GM19023 (cell line): ENCODE measurements around the gene COX14.
"Not testable (repeated sequence)": the region's sequence is repeated elsewhere in the genome, so short reads cannot be mapped to it uniquely, and the experiment has no call there.

ENCODE experiments used
- ATAC-seq: cut with Tn5 transposase; IDR thresholded peaks from one replicate; pipeline ENCODE4 v1.9.1; 2021; ENCODE audit warnings: mild to moderate bottlenecking, moderate library complexity; ENCODE audit not compliant: unreplicated experiment

The COX14 gene

DNA sequence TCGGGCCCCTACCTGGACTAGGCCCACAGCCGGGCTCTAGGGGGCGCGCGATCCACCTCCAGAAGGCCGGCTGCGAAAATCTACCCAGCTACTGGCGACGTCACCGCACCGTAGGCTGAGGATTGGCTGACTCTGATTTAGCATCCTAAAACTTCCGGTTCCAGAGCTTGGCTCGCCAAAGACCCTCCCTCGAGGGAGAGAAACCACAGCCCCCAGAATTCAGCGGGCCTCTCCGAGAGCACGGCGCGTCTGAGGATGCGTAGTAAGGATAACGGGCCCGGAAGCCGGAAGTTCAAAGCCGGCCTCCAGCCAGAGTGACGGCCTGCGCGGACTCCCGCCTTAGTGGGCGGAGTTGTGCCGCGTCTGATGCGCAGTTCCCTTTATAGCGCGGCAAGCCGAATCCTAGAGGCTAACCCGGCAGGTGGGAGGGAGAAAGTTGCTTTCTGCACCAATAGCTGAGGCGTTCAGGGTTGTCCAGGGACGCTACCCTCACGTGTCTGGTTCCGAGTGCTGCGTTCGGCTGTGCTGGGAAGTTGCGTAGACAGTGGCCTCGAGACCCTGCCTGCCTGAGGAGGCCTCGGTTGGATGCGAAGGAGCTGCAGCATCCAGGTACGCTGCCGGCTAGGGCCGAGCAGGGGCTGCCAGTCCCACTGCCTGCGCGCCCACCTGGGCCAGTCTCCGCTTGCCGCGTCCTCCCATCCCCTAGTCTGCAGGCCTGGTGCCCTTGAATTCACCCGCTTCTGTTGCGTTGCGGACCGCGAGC lies at the start of gene COX14:
TSS of gene COX14 (plus strand) at position 544 of the 763 bp plus-strand sequence. CDS start 7,808 bp downstream, outside the sequence.
- ATAC-seq: peak; percentile 77

- ATAC-seq: no peak
These were observed 49.1 kb upstream of the COX14 start for GRCh38 chr12:50062728-50063460.

GRCh38 chr12:50065726-50066310 lies 46.2 kb upstream of the COX14 start:
- no peak for ATAC-seq

GRCh38 chr12:50066402-50066801 lies 45.6 kb upstream of the COX14 start:
- ATAC-seq: no peak

- ATAC-seq: no peak
These were observed 43.0 kb upstream of the COX14 start for GRCh38 chr12:50069069-50069468.

GRCh38 chr12:50069539-50069938 lies 42.5 kb upstream of the COX14 start:
- ATAC-seq: no peak

DNA sequence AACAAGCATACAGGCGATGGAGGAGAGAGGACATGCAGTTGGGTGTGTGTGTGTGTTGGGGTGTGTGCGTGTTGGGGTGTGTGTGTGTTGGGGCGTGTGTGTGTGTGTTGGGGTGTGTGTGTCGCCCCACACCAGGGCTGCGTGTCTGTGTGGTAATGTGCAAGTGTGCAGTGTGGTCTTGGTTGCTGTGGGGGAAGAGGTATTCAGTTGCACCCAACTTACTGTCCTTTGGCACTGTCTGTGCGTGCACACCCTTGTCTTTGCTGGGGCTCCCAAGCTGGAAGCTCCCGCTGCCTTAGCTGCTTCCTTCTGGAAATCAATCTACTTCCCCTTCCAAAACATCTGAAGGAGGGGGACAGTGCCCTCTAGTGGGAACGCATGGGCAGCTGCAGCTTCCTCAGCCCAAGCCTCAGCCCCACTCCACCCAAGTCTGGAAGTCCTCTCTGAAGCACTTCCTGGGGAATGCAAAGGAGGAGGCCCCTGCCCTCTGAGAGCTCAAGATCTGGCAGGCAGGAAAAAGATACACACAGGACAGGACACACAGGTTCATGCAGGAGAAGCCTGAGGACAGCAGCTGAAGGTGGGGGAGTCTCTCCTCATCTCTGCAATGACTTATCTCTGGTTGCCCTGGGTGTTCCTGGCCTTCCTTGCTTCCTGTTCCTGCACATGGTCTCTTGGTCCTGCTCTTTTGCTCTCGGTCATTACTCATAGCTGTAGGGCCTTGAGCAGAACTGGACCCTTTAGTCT lies 41.5 kb upstream of the COX14 start:
- no peak for ATAC-seq

DNA sequence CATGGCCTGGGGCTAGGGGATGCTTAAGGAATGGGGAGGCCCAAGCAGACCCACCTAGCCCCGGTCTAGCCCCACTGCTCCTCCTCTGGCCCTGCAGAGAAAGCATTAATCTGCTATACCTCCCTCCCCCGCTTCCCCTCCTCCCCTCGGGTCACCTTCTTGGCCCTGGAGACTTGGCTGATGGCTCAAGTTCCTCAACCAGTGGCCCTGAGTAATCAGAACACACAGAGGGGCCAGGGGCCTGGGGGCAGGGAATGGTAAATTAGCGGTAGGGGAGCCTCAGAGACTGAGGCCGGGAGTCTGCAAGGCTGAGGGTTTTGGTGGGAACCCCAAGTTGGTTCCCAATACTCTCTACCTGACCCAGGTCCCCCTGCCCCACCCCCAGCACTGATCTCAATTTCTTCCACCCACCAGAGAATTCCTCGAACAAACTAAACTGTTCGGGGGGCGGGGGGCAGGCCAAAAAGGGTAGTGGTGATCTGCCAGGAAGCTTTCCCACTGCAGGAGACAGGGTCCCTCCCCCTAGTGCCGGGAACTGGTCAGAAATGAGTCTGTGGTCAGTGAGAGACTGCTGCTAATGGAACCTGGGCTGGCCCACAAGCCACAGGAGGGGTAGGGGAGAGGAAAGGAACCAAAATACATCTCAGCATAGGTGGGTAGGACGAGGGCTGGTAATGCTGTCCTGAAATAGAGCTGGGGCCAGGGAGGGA lies 39.7 kb upstream of the COX14 start:
- no peak for ATAC-seq

DNA sequence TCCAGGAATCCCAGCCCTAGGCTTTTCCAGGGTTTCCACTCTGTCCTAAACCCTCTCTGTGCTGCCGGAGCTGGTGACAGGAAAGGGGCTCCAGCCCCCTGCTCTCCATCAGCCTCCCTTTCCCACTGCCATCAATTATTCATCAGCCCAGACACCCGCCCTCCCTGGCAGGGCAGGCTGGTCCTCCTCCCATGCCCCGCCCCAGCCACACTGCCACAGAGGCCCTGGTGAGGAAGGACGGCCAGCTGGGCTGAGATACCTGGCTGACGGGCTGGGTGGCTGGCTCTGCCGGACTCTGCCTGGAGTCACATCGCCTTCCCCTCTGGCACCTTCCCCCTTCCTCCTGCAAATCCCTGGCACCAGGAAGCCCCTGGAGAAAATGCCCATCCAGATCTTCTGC lies 38.8 kb upstream of the COX14 start:
- ATAC-seq: no peak

DNA sequence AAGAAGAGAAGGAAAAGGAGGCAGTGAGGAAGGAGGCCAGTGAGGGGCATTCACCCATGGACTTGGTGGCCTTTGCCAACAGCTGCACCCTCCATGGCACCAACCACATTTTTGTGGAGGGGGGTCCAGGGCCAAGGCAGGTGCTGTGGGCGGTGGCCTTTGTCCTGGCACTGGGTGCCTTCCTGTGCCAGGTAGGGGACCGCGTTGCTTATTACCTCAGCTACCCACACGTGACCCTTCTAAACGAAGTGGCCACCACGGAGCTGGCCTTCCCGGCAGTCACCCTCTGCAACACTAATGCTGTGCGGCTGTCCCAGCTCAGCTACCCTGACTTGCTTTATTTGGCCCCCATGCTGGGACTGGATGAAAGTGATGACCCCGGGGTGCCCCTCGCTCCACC lies 38.3 kb upstream of the COX14 start:
- ATAC-seq: no peak

GRCh38 chr12:50074936-50075807 lies 36.9 kb upstream of the COX14 start:
- ATAC-seq: peak; percentile 69

DNA sequence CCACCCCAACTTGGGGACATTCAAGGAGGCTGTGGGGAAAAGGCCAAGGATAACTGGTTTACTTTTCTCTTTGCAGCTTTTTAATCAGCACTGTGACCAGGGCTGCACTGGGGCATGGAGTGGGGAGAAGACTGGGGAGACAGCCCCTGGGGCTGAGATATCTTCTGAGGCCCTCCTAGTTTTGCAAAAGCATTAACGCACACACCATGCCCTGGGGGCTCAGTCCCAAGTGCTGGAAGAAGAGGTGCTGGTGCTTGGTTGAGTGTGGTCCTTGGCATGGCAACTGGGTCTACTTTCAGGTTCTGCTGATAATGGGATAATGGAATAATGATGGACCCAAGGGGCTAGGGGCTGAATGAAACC lies 36.2 kb upstream of the COX14 start:
- no peak for ATAC-seq

DNA sequence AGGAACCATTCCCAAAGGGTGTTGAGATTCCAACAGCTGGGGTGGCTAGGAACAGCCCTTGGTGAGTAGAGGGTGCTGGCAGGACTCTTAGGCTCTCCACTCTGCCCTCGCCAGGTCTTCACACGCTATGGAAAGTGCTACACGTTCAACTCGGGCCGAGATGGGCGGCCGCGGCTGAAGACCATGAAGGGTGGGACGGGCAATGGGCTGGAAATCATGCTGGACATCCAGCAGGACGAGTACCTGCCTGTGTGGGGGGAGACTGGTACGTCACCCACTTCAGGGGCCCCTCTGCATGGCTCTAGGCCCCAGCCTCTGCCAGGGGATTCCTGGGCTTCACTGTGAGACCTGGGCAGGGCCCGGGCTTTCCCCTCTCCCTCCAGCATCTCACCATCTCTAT lies 34.9 kb upstream of the COX14 start:
- ATAC-seq: no peak

DNA sequence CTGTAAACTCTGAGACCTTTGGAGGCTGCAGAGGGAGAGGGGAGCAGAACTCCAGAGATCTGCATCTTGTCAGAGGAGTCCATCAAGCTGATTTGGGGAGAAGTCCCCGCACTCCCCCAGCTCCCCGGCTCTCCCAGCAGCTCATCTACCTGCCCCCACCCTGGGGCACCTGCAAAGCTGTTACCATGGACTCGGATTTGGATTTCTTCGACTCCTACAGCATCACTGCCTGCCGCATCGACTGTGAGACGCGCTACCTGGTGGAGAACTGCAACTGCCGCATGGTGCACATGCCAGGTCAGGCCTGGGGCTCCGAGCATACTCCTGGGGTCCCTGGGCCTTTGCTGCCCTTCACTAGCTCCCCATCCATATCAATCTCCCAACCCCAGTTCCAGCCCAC lies 33.8 kb upstream of the COX14 start:
- ATAC-seq: no peak

DNA sequence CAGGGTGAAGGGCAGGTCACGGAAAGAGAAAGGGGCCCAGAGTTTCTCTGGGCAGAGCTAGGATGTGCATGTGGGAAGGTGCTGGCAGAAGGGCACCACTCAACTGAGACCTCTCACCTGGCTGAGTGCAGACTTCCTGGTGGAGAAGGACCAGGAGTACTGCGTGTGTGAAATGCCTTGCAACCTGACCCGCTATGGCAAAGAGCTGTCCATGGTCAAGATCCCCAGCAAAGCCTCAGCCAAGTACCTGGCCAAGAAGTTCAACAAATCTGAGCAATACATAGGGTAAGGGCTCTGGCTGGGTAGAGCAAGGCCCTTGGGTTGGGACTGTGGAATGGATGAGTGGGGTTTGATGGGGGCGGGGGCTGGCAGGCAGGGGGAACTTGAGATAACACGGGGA lies 32.3 kb upstream of the COX14 start:
- no peak for ATAC-seq

DNA sequence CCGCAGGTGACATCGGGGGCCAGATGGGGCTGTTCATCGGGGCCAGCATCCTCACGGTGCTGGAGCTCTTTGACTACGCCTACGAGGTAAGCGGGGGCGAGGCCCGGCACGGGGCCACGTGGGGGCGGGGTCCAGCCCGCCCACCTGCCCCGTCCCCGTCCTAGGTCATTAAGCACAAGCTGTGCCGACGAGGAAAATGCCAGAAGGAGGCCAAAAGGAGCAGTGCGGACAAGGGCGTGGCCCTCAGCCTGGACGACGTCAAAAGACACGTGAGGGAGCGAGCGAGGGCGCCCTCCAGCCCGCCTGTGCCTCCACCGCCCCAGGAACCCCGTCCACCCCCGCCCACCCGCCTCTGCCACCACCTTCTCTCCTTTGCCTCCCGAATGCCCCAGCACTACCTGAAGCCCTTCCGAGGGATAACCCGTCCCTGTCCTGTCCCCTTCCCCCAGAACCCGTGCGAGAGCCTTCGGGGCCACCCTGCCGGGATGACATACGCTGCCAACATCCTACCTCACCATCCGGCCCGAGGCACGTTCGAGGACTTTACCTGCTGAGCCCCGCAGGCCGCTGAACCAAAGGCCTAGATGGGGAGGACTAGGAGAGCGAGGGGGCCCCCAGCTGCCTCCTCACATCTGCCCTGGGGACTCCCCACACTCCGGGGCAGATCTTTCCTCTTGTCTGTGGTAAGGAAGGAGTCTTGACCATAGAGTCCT lies 30.8 kb upstream of the COX14 start:
- no peak for ATAC-seq

DNA sequence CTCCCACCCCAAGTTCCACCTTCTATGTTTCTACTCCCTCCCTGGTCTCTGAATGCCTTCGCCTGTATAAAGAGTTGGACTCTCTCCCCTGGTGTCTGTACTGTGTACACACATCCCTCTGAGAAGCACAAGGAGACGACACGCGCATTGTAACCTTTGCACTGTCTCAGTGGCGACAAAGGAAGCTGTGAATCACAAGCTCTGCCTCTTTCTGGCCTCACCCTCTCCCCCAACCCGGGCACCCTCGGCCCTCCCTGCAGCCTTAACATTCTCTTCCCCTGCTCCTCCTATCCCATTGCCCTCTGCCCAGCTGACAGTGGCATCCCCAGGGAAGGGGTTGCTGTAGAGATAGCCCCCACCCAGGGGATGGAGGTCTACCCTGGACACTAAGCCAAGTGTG lies 29.4 kb upstream of the COX14 start:
- no peak for ATAC-seq

DNA sequence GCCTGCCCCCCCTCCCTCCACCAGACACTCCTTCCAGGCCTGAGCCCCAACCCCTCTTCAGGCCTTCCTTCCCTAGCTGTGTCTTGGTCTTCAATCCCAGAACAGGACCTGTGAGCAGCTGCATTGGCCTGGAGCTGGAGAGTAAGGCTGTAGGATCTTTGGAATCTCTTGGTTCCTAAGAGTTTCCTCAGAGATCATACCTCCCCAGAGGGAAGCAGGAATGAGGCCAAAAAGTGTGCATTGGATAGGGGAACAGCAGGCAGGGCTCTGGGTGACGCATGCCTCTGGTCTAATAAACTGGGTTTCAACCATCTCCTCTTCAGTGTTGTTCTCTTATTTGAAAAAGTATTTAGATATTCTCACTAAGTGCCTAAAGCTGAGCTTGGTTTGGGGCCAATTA lies 28.7 kb upstream of the COX14 start:
- no peak for ATAC-seq

DNA sequence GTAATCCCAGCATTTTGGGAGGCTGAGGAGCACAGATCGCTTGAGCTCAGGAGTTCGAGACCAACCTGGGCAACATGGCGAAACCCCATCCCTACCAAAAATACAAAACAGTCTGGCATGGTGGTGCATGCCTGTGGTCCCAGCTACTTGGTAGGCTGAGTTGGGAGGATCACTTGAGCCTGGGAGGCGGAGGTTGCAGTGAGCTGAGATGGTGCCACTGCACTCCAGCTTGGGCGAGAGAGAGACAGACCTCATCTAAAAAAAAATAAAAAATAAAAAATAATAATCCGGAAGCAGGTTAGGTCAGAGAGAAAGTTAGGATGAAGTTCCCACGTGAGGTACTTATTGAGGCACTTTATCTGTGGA lies 27.6 kb upstream of the COX14 start:
- not testable (repeated sequence) for ATAC-seq
